Left lobe of liver (tissue), 2 donors: ENCODE data around the gene RXRB. TPM values are rescaled to one million over a fixed set of nuclear protein-coding genes. Genes with fewer than 3 reads are reported as not detected.
"Not testable (repeated sequence)": the region's sequence is repeated elsewhere in the genome, so short reads cannot be mapped to it uniquely, and the experiment has no call there.

Source experiments
- ATAC-seq: fragments of 200-7000 bp; cut with Tn5 transposase; one replicate; pipeline ENCODE4 v1.9.1; 2020; ENCODE audit warnings: mild to moderate bottlenecking, moderate library complexity
- DNase-seq: peaks from one replicate; pipeline ENCODE4 v3.0.0-alpha.2; 2020; ENCODE audit warnings: low spot score
- total RNA-seq: library from RNA; stranded (reverse); gene quantifications from one replicate; pipeline ENCODE4 v1.2.1, GENCODE V29; 2021
- donor health status: DM: no; HTN: no; CAD: no; lungs with moderate emphysema.
- donor health status: DM: no; HTN: yes; CAD: no.

The RXRB gene
- total RNA-seq, 1 donor from 2014 or later = 23.3 TPM

- no peak for ATAC-seq
- DNase-seq = no peak
Measured at GRCh38 chr6:33166363-33166762, 34.1 kb downstream of the RXRB start.

GRCh38 chr6:33165581-33166258 is 34.7 kb downstream of the RXRB start:
- ATAC-seq = no peak
- DNase-seq = no peak

DNA sequence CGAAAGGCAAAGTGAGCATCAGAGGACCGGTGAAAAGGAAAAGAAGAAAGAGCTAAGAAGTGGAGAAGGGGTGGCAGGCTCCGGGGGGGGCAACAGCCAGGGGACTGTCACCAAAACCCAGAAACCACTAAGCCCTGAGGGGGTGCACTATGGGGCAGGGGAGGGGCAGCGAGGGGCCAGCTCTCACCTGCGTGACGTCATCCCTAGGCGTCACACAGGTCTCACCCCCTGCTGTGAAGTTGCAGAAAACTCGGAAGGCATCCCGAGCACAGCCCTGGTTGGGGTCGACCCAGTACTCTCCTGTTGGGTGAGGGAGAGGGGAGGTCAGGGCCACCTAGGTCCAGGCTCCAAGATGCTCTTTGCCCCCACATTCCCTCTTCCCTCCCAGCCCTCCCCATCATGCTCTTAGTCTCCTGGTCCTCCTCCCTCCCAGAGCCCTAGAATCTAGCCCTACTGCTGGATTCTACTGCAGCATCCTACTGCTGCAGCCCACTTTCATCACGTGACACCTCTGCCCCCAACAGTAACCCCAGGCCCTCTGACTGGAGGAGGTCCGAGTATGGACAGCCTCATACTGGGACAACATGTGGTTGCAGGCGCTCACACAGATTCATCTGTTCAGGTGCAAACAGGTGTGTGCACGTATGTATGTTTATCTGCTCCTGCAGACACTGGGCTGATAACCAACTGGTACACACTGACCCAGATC is 35.6 kb downstream of the RXRB start:
- DNase-seq (no peak), ATAC-seq (no peak)

GRCh38 chr6:33164176-33164575 is 36.3 kb downstream of the RXRB start:
- no peak for DNase-seq

DNA sequence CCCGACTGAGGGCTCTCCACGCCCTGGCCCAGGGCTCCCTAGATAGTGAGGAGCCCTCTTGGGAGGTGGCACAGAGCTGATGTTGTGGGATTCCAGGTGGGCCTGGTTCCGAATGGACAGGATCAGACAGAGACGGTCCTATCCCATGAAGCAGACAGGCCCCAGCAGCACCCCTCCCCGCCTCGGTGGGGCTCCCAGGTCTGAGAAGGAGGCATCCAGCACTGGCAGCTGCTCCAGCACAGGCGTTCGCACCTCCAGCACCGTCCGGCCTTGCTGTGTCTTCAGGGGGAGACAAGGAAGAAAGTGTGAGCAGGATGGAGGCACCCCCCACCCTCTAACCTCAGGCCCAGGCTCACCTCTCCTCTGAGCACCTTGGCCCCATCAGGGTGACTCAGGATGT is 36.9 kb downstream of the RXRB start:
- ATAC-seq (no peak), DNase-seq (no peak)

More at GRCh38 chr6:33164176-33164575, 36.3 kb downstream of the RXRB start:
- ATAC-seq = no peak

DNA sequence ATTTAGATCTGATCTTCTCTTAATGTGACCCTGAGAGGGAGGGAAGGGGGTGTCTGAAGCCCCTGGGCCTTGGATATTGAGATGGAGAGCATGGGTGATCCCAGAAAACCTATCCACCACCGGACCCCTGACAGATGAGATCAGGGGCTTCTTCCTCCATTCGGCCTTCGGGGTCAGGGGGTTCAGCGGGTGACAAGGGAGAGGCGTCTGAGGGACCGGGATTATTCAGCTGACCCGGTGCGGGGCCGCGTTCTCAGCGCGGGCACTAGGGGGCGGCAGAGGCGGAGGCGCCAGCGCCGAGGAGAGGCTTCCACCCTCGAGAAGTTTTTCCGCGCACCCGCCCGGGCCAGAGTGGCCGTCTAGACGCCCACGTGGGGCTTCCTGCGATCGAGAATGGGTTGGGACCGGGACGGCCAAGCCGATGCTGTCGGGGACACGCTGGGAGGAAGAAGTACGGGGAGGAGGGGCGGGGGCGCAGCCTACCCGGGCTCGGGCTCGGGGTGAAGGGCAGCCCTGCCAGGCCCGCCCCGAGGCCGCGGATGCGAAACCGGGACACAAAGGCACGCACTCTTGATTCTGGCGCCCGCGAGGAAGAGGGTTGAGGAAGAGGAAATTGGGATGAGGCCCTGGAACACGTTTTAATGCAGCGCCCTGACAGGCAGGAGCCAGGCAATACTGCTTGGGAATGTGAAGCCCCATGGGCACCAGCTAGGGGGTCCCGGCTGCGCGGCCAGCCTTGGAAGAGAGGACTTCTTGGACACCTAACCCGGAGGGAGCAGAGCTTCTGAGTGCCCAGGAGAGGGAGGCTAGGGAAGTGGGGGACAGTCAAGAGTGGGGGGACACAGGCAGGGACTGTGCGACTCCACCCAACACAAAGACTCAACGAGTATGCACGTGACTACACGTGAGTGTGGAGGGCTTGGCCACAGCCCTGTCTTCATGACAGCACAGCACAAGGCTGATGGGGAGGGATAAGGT is 38.8 kb downstream of the RXRB start:
- DNase-seq = peak; percentile 74

GRCh38 chr6:33160728-33161344 is 39.6 kb downstream of the RXRB start:
- ATAC-seq = peak; percentile 17
- no peak for DNase-seq

More for the DNA sequence above, 38.8 kb downstream of the RXRB start:
- peak; percentile 98 for ATAC-seq

- ATAC-seq (no peak), DNase-seq (no peak)
Measured at GRCh38 chr6:33160096-33160495, 40.4 kb downstream of the RXRB start.

DNA sequence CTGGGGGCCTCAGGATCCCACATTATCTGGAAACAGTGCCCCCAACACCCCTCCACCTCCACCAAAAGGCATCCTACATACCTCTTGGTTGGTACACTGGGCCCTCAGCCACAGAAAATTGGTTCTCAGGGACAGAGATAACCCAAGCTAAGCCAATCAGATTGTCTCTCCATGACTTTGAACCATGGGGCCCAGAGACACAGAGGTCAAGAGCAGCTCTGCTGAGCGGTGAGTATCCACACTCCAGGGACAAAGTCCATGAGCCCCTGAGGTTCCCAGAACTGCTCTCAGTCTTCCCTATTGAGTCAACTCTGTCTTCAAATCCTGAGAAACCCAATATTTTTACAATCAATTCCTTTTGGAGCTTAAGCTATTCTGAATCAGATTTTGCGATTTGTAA is 43.5 kb downstream of the RXRB start:
- no peak for ATAC-seq
- DNase-seq = no peak

DNA sequence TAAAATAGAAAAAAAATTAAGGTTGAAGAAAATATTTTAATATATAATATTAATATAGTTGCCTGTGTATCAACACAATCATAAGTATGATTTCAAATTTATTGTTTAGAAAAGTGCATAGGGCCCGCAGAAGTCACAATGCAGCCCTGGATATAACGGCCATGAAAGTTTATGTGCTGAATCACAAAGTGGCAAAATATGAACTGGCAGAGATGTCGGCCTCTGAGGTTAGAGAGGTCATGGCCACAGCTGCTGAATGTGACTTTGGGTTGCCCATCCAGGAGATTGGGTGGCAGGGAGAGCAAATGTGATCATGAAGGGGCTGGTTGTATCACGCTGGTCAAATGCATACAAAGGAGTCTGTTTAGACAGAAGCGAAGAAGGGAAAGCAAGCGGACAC is 43.9 kb downstream of the RXRB start:
- DNase-seq (no peak), ATAC-seq (no peak)

DNA sequence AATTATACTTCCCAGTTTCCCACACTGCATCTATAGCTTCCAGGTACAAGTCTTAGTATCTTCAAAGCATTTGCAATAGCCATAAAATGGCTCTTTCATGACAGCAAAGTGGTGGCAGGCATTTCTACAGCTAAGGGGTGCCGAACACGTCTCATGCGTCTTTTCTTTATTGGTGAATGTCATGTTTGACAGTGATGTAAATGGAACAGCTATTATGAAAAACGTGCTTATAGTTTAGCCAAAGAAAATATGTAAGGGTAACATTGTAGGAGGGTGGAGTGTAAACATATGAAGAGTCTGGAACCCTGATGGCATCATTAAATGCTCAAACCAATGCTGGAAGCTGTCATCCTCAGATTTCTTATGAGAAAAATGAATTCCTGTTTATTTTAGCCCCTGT is 46.1 kb downstream of the RXRB start:
- ATAC-seq = no peak

GRCh38 chr6:33151050-33151449 is 49.4 kb downstream of the RXRB start:
- no peak for ATAC-seq
- no peak for DNase-seq

More for the DNA sequence above, 46.1 kb downstream of the RXRB start:
- DNase-seq = no peak

DNA sequence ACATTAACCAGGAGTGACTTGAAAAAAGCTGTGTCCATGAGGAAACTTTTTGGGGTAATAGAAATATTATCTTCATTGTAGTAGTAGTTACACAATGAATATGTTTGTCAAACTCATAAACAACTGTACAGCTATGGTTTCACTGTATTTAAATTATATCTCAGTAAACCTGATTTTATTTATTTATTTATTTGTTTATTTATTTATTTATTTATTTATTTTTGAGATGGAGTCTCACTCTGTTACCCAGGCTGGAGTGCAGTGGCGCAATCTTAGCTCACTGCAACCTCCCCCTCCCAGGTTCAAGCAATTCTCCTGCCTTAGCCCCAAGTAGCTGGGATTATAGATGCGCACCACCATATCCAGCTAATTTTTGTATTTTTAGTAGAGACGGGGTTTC is 49.9 kb downstream of the RXRB start:
- not testable (repeated sequence) for ATAC-seq, DNase-seq

DNA sequence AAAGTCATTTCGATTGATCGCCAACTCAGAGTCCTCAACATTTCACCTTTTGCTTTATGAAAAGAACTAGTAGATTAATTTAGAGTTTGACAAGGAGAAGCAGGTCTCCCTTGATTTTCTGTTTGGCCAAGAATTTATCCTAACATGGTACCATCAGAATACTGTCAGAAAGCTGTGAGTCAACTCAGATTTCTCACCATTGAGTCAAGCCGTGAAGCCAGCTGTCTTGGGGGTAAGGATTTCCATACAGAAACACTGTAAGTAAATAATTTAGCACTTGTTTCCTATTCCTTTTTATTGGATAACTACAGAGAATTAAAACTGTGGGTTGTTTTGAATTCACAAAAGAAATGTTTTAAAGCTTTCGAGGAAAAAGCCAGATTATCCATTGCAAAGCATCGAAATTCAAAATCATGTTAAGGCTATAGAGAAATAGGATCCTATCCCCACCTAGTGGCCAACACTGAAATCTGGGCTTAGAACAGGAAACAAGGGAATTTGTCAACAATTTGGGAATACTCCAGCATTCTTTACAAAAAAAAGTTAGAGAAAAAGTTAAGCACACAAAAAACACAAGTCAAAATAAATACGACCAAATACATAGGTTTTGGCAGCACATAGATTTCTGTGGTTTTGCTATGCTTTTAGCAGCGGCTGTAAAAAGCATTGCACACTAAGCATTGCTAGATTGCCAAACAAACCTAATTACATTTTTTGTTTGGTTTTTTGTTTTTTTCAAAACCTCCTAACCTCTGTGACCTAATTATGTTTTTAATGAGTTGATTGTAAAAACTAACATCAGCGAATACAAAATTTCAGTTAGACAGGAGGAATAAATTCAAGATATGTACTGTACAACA is 52.4 kb downstream of the RXRB start:
- ATAC-seq (peak; percentile 84), DNase-seq (no peak)

GRCh38 chr6:33144373-33144772 is 56.1 kb downstream of the RXRB start:
- DNase-seq (no peak), ATAC-seq (peak; percentile 48)

Other genes with a start within 250 kb of the RXRB start
- gene HLA-DMA, start 247.6 kb downstream of the RXRB start, total RNA-seq = 6.6 TPM
- 76.2 TPM for gene BRD2, start 232.1 kb downstream of the RXRB start, total RNA-seq
- gene HLA-DOA, start 191.1 kb downstream of the RXRB start, total RNA-seq = 0.70 TPM
- 10.8 TPM for gene HLA-DPA1, start 127.0 kb downstream of the RXRB start, total RNA-seq
- 11.3 TPM for gene HLA-DPB1, start 124.7 kb downstream of the RXRB start, total RNA-seq
- gene COL11A2, start 8.2 kb downstream of the RXRB start, total RNA-seq = 0.55 TPM
- gene SLC39A7, start 202 bp upstream of the RXRB start, total RNA-seq = 74.8 TPM
- gene HSD17B8, start 4.0 kb upstream of the RXRB start, total RNA-seq = 40.3 TPM
- gene RING1, start 7.8 kb upstream of the RXRB start, total RNA-seq = 19.2 TPM
- gene VPS52, start 71.2 kb upstream of the RXRB start, total RNA-seq = 30.2 TPM
- gene RPS18, start 71.4 kb upstream of the RXRB start, total RNA-seq = 555 TPM
- gene B3GALT4, start 76.5 kb upstream of the RXRB start, total RNA-seq = 1.2 TPM
- 17.8 TPM for gene WDR46, start 88.6 kb upstream of the RXRB start, total RNA-seq
- gene PFDN6, start 88.9 kb upstream of the RXRB start, total RNA-seq = 19.2 TPM
- gene RGL2, start 98.3 kb upstream of the RXRB start, total RNA-seq = 19.7 TPM
- 107 TPM for gene TAPBP, start 113.4 kb upstream of the RXRB start, total RNA-seq
- gene ZBTB22, start 117.1 kb upstream of the RXRB start, total RNA-seq = 7.7 TPM
- 14.1 TPM for gene DAXX, start 122.3 kb upstream of the RXRB start, total RNA-seq
- 0.38 TPM for gene KIFC1, start 191.2 kb upstream of the RXRB start, total RNA-seq
- gene PHF1, start 210.3 kb upstream of the RXRB start, total RNA-seq = 20.7 TPM
- gene CUTA, start 217.4 kb upstream of the RXRB start, total RNA-seq = 104 TPM
- gene SYNGAP1, start 219.4 kb upstream of the RXRB start, total RNA-seq = 2.5 TPM